Adrenal gland (tissue), 12 donors: ENCODE data around the gene CROCC. TPM values are rescaled to one million over a fixed set of nuclear protein-coding genes. Genes with fewer than 3 reads are reported as not detected.

Source experiments
- DNase-seq, 7 donors: peaks; one replicate each; pipeline ENCODE4 v3.0.0-alpha.2; 2019 to 2020
- H3K27ac ChIP-seq, 5 donors: fragments of 200-600 bp; sonication (generic) in 4 of 5; 1 replicate in 3 of 5; 2 replicates in 2 of 5; pipeline versions ENCODE4 v1.5.1 to v1.8.0; 2016 to 2020; ENCODE audit warnings: mild to moderate bottlenecking in 1 of 5
- H3K27me3 ChIP-seq: fragments of 200-600 bp; 2 replicates; pipeline ENCODE4 v1.8.0; 2021
- H3K36me3 ChIP-seq, 2 donors: fragments of 200-600 bp; replicated peaks in 1 of 2; 1 replicate in 1 of 2; 2 replicates in 1 of 2; pipeline versions ENCODE4 v1.5.1 to v1.8.0; 2018 to 2022
- H3K4me1 ChIP-seq, 2 donors: fragments of 200-600 bp; replicated peaks in 1 of 2; 1 replicate in 1 of 2; 2 replicates in 1 of 2; pipeline versions ENCODE4 v1.5.1 to v1.8.0; 2018 to 2021
- H3K4me3 ChIP-seq, 4 donors: fragments of 200-600 bp; sonication (generic) in 3 of 4; one replicate each; pipeline ENCODE4 v1.5.1; 2016 to 2018
- H3K9me3 ChIP-seq, 3 donors: fragments of 200-600 bp; sonication (generic) in 1 of 3; replicated peaks in 1 of 3; 1 replicate in 2 of 3; 2 replicates in 1 of 3; pipeline versions ENCODE4 v1.5.1 to v1.8.0; 2016 to 2021
- CTCF ChIP-seq, 6 experiments: fragments of 450-650 bp in 4 of 6; fragments of 200-600 bp in 2 of 6; sonication (generic) in 1 of 6; IDR thresholded peaks; 1 replicate in 5 of 6; 2 replicates in 1 of 6; pipeline versions ENCODE4 v1.5.1 to v1.8.0; 2016 to 2021; ENCODE audit warnings: antibody characterized with exemption in 6 of 6, mild to moderate bottlenecking in 2 of 6, moderate library complexity in 1 of 6
- POLR2A ChIP-seq, 2 donors: fragments of 450-650 bp; IDR thresholded peaks; one replicate each; pipeline ENCODE4 v1.6.1; 2017; ENCODE audit warnings: antibody characterized with exemption in 2 of 2, mild to moderate bottlenecking in 2 of 2, moderate library complexity in 1 of 2
- WGBS, 4 donors: extraction: QIAGEN DNeasy Blood & Tissue Kit in 2 of 4; methylation state at CpG; one replicate each; pipeline versions ENCODE4 v1.1.5 to v1.1.7; 2013 to 2017; 5-methylcytosine and 5-hydroxymethylcytosine counted together
- intact Hi-C, 2 donors: fragments of 100-400 bp; cut with DNase I; formaldehyde crosslinking; loops; one replicate each; pipeline versions ENCODE4 v1.14.1 to v1.15.0; 2022 to 2023
- polyA plus RNA-seq, 3 donors: library from polyadenylated mRNA; stranded (reverse); fragments of 200-250 nt in 2 of 3; fragments of 350-450 nt in 1 of 3; fragmentation: Illumina TruSeq in 1 of 3; extraction: RNeasy Lipid Tissue Mini Kit (QIAGEN cat#74804) in 1 of 3; gene quantifications; one replicate each; pipeline ENCODE4 v1.2.3, GENCODE V29; 2013 to 2014
- total RNA-seq, 9 donors: library from RNA; depleted of rRNA in 4 of 9; stranded (reverse); fragments of >200 nt in 4 of 9; fragments of 120-200 nt in 1 of 9; fragmentation: NEBNext Ultra II Directional in 1 of 9; extraction: Animal tissue kit (Norgen Biotek cat#: 25700) in 1 of 9; gene quantifications; one replicate each; pipeline versions ENCODE4 v1.1.0 to v1.2.4, GENCODE V29; 2013 to 2023
- donor health status: healthy with polysubstance abuse.
- donor health status: Bipolar disorder and iron deficiency.
- donor health status: DM: yes; HTN: yes; CAD: no.
- donor health status: DM: no; HTN: no; CAD: no.
- donor health status: DM: no; HTN: no; CAD: no.
- donor health status: DM: yes; HTN: yes; CAD: no.

CROCC gene
- total and polyA plus RNA-seq, 12 donors = 2.3 to 151 (median 19.2) TPM

- H3K27ac ChIP-seq = no peak overlapping the region
- no peak for DNase-seq
- H3K27me3 ChIP-seq = no peaks in the 10 kb centered on the region
- H3K9me3 ChIP-seq = no peaks in the 10 kb centered on the region
- 88 to 96% (median 95%) methylated on average over 6 to 13 of the region's 13 CpGs for WGBS, 4 donors
- intact Hi-C loops = loop anchor here in 1 of 2 donors (5.0 kb wide), 1 partner anchor 72 kb away; no protein-coding TSS in a partner anchor
- no peak for TF ChIP-seq CTCF (IDR thresholded peaks at IDR 0.05)
- TF ChIP-seq POLR2A (IDR thresholded peaks at IDR 0.05) = no peak
- peaks cover 0 to 13% of the 10 kb centered on the region in 2 donors for H3K36me3 ChIP-seq
- H3K4me1 ChIP-seq = peaks cover 6 to 18% of the 10 kb centered on the region in 2 donors
- H3K4me3 ChIP-seq = no peak overlapping the region
These were observed 43.8 kb downstream of the CROCC start for GRCh38 chr1:16965486-16966067.

- DNase-seq = no peak
- peak overlapping the region in 1 of 5 donors; percentile 10 for H3K27ac ChIP-seq
- no peak overlapping the region for H3K4me3 ChIP-seq
- 90 to 97% (median 95%) methylated on average over 15 to 22 of the region's 22 CpGs for WGBS, 4 donors
- H3K9me3 ChIP-seq = no peaks in the 10 kb centered on the region
- H3K27me3 ChIP-seq = no peaks in the 10 kb centered on the region
- H3K4me1 ChIP-seq = peaks cover 6 to 14% of the 10 kb centered on the region in 2 donors
- intact Hi-C loops = loop anchor here in 1 of 2 donors (5.0 kb wide), 1 partner anchor 71 kb away; no protein-coding TSS in a partner anchor
- TF ChIP-seq POLR2A (IDR thresholded peaks at IDR 0.05) (no peak), CTCF (IDR thresholded peaks at IDR 0.05) (no peak)
- peaks cover 0 to 13% of the 10 kb centered on the region in 2 donors for H3K36me3 ChIP-seq
These were observed 44.6 kb downstream of the CROCC start for GRCh38 chr1:16966282-16966681.

GRCh38 chr1:16967095-16967575, 45.4 kb downstream of the CROCC start:
- 18 to 38% (median 29%) methylated on average over 2 to 7 of the region's 7 CpGs for WGBS, 4 donors
- H3K4me3 ChIP-seq = no peak overlapping the region
- intact Hi-C loops = loop anchor here in 1 of 2 donors (5.0 kb wide), 1 partner anchor 70 kb away; no protein-coding TSS in a partner anchor
- H3K4me1 ChIP-seq = peaks cover 6 to 11% of the 10 kb centered on the region in 2 donors
- no peak for TF ChIP-seq POLR2A (IDR thresholded peaks at IDR 0.05)
- TF ChIP-seq CTCF (IDR thresholded peaks at IDR 0.05) = no peak
- H3K27me3 ChIP-seq = no peaks in the 10 kb centered on the region
- H3K9me3 ChIP-seq = no peaks in the 10 kb centered on the region
- H3K27ac ChIP-seq = peak overlapping the region in 1 of 5 donors; percentile 10
- H3K36me3 ChIP-seq = peaks cover 0 to 13% of the 10 kb centered on the region in 2 donors
- peak; percentile 51 to 83 (median 75) for DNase-seq

- Histone ChIP-seq H3K27me3 (no peaks in the 10 kb centered on the region), H3K9me3 (no peaks in the 10 kb centered on the region), H3K36me3 (peaks cover 0 to 13% of the 10 kb centered on the region in 2 donors), H3K4me3 (no peak overlapping the region), H3K4me1 (peaks cover 6 to 11% of the 10 kb centered on the region in 2 donors), H3K27ac (no peak overlapping the region)
- intact Hi-C loops = loop anchor here in 1 of 2 donors (5.0 kb wide), 1 partner anchor 69 kb away; no protein-coding TSS in a partner anchor
- no peak for DNase-seq
- no peak for TF ChIP-seq CTCF (IDR thresholded peaks at IDR 0.05)
- TF ChIP-seq POLR2A (IDR thresholded peaks at IDR 0.05) = no peak
- 95 to 98% (median 97%) methylated on average over 11 to 21 of the region's 21 CpGs for WGBS, 4 donors
These were observed 46.2 kb downstream of the CROCC start for GRCh38 chr1:16967962-16968361.
